Transverse colon (tissue), 4 donors: ENCODE measurements around the gene ARL6IP1.

Source experiments
- EP300 ChIP-seq: sonication (generic); formaldehyde crosslinking; IDR thresholded peaks from one replicate; pipeline ENCODE4 v1.6.1; 2017; ENCODE audit warnings: antibody characterized with exemption, low read depth
- POLR2AphosphoS5 ChIP-seq, 3 donors: sonication (generic); formaldehyde crosslinking; IDR thresholded peaks; one replicate each; pipeline ENCODE4 v1.6.1; 2016; ENCODE audit warnings: antibody characterized with exemption in 3 of 3
- TF ChIP-seq, protein P1 (sequence below), 5 experiments: fragments of 200-600 bp in 3 of 5; fragments of 450-650 bp in 2 of 5; sonication (generic) in 3 of 5; IDR thresholded peaks; 1 replicate in 2 of 5; 2 replicates in 3 of 5; pipeline ENCODE4 v1.5.1; 2016 to 2017; ENCODE audit warnings: antibody characterized with exemption in 5 of 5, inconsistent platforms in 3 of 5, mild to moderate bottlenecking in 2 of 5, moderate library complexity in 1 of 5

- TF ChIP-seq, protein P1, sequence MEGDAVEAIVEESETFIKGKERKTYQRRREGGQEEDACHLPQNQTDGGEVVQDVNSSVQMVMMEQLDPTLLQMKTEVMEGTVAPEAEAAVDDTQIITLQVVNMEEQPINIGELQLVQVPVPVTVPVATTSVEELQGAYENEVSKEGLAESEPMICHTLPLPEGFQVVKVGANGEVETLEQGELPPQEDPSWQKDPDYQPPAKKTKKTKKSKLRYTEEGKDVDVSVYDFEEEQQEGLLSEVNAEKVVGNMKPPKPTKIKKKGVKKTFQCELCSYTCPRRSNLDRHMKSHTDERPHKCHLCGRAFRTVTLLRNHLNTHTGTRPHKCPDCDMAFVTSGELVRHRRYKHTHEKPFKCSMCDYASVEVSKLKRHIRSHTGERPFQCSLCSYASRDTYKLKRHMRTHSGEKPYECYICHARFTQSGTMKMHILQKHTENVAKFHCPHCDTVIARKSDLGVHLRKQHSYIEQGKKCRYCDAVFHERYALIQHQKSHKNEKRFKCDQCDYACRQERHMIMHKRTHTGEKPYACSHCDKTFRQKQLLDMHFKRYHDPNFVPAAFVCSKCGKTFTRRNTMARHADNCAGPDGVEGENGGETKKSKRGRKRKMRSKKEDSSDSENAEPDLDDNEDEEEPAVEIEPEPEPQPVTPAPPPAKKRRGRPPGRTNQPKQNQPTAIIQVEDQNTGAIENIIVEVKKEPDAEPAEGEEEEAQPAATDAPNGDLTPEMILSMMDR (IDR thresholded peaks at IDR 0.05): no peak
- TF ChIP-seq EP300: no peak
- no peak for TF ChIP-seq POLR2AphosphoS5 (IDR thresholded peaks at IDR 0.05)
These were observed 14.9 kb upstream of the ARL6IP1 start for GRCh38 chr16:18816286-18816685.
